Fibroblast of the aortic adventitia (primary cell): ENCODE results near the gene ADCY2. TPM values are rescaled to one million over a fixed set of nuclear protein-coding genes. Genes with fewer than 3 reads are reported as not detected.

Experiments used
- DNase-seq: peaks from one replicate; pipeline ENCODE4 v3.0.0-alpha.2; 2010; ENCODE audit warnings: low read depth
- H3K4me3 ChIP-seq: 2 replicates; pipeline ENCODE4 v1.5.1; 2011; ENCODE audit warnings: low read depth, mild to moderate bottlenecking, control low read depth, low read length, moderate library complexity
- total RNA-seq: library from RNA; depleted of rRNA; stranded (reverse); fragments of >200 nt; gene quantifications from 2 replicates; pipeline ENCODE4 v1.2.3, GENCODE V29; 2012; ENCODE audit warnings: low replicate concordance
- TF ChIP-seq, protein P1 (sequence below): IDR thresholded peaks from 2 replicates; pipeline ENCODE4 v1.5.1; 2011; ENCODE audit warnings: mild to moderate bottlenecking, low read length, control low read depth, inconsistent platforms; ENCODE audit not compliant: insufficient read depth

The ADCY2 gene
- total RNA-seq, 1 donor, result 0.09 TPM

DNA sequence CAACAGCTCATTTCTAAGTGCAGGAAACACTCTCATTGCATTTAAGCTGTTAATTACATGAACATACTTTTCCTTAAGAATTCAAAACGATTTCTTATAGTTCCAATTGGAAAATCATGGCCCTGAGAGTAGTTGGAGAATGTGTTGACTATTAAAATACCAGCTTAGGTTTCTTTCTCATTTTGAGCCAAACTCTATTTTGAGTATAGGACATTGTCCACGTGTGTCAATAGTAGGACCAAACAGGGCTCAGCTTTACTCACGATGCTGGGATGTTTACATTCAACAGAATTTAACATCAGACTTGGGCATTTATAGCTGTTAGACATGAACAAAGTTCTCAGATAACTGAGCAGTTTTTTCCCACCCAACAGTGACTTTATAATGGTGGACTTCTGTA, 39.6 kb downstream of the ADCY2 start:
- no peak for DNase-seq
- TF ChIP-seq, protein P1, sequence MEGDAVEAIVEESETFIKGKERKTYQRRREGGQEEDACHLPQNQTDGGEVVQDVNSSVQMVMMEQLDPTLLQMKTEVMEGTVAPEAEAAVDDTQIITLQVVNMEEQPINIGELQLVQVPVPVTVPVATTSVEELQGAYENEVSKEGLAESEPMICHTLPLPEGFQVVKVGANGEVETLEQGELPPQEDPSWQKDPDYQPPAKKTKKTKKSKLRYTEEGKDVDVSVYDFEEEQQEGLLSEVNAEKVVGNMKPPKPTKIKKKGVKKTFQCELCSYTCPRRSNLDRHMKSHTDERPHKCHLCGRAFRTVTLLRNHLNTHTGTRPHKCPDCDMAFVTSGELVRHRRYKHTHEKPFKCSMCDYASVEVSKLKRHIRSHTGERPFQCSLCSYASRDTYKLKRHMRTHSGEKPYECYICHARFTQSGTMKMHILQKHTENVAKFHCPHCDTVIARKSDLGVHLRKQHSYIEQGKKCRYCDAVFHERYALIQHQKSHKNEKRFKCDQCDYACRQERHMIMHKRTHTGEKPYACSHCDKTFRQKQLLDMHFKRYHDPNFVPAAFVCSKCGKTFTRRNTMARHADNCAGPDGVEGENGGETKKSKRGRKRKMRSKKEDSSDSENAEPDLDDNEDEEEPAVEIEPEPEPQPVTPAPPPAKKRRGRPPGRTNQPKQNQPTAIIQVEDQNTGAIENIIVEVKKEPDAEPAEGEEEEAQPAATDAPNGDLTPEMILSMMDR, result no peak

DNA sequence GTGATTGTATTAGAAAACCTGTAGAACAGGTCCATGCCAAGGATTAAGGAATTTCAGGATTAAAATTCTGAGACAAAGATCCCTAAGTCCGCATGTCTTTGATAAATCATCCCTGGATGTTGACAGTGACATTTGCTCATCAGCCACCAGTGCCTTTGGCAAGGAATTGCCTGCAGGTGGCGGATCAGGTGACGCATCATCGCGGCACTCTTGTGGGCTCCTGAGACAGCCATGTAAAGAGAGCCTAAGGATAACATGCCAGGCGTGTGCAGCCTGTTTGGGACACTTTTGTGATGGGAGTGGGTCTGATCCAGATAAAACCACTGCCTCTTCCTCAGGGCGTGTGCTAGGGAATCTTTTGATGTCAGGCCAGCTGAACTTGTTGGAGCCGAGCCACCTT, 40.6 kb downstream of the ADCY2 start:
- TF ChIP-seq, protein P1, result no peak
- DNase-seq, result no peak
- H3K4me3 ChIP-seq, result no peak overlapping the region

More for the DNA sequence above, 39.6 kb downstream of the ADCY2 start:
- H3K4me3 ChIP-seq, result no peak overlapping the region

DNA sequence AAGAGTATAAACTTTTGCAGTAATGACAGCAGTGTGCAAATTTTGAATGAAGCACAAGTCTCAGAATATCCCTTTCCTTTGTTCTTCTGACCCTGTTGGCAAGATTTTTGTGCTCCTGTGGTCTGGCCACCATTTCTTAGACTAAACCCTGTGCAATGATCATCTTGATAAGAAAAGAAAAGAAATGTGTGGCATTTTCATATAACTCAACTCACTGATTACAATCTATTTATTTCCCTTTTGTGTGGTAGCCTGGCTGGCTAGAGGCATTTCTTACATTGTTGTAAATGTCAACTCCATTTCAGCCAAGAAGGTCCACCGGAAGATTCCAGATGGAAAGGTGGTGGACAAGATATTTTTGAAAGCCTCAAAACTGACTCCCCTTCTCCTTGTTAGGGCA, 41.9 kb downstream of the ADCY2 start:
- TF ChIP-seq, protein P1, result no peak
- DNase-seq, result no peak
- no peak overlapping the region for H3K4me3 ChIP-seq

DNA sequence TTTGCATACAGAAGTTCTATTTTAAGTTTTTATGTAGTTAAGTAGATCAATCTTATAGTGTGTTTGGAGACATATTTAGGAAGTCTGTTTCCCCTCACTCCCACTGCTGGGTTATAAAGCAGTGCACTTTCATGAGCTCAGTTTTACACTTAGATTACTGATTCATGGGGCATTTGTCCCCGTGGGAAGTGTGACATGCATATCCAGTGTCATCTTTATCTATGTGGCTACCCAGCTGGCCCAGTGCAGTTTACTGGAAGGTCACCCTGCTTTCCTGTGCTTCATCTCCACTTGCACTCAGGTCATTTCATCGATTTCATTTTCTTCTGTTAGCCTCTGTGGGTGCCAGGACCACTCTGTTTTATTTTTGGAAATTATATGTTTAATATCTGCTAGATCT, 49.1 kb downstream of the ADCY2 start:
- TF ChIP-seq, protein P1, result no peak
- DNase-seq, result no peak
- H3K4me3 ChIP-seq, result no peak overlapping the region

DNA sequence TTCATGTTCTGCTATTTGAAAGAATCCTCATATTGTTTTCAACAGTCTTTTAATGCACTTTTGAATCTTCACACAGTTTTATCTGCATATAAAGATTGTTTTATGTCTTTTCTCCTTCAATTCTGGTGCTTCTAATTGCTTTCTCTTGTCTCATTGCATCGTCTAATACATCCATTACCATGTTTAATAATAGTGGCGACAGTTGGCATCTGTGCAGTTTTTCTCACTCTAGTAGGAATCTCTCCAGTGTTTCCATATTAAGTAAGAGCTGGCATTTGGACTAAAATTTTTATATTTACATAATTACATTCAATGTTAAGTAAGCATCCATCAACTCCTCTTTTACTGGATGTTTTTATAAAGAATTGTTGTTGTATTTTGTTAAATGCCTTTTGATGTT, 49.9 kb downstream of the ADCY2 start:
- TF ChIP-seq, protein P1, result no peak
- no peak overlapping the region for H3K4me3 ChIP-seq

DNA sequence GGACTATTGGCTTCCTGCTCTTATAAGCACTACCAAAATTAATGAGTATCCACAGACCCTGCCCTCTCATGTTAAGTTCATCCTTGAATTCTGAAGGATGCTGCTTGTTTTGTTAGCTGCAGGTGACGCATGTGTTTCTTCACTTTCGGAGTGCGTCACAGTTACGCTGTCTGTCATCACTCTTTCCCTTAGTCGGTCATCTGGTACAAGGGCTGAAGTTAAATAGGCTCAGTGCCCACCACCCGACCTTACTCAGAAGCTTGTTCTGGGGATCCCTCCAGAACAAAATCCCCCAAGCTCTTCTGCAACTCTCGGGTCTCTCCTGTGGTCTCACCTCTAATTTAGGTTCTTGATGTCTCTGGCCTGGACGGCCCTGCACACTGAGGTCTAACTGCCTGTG, 51.0 kb downstream of the ADCY2 start:
- TF ChIP-seq, protein P1, result no peak
- H3K4me3 ChIP-seq, result no peak overlapping the region
- DNase-seq, result no peak

More for the DNA sequence above, 49.9 kb downstream of the ADCY2 start:
- no peak for DNase-seq

DNA sequence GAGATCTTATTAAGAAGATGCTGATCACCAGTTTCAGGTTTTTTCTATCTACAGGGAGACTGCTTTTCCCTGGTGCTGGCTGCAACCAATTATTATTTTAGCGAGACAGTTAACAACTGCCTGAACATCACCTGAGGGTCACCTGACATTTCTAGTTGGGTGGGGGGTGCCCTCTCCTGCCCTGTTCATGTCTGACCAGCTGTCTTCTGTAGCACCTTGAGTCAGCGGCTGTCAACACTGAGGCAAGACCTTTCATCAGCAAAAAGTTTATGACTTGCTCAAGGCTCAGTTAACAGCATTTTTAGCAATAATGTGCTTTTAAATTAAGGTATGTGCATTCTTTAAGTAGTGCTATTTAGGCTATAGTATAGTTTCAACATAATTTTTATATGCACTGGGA, 58.0 kb downstream of the ADCY2 start:
- H3K4me3 ChIP-seq, result no peak overlapping the region
- TF ChIP-seq, protein P1, result no peak
- no peak for DNase-seq
